HG02970 (cell line): ENCODE results near the gene SULT2B1.

ENCODE experiments used
- ATAC-seq: cut with Tn5 transposase; IDR thresholded peaks from one replicate; pipeline ENCODE4 v1.9.1; 2021; ENCODE audit warnings: mild to moderate bottlenecking, moderate library complexity, moderate number of reproducible peaks; ENCODE audit not compliant: unreplicated experiment, low FRiP score

Gene SULT2B1

GRCh38 chr19:48616491-48617056, 64.6 kb downstream of the SULT2B1 start:
- ATAC-seq: no peak

- no peak for ATAC-seq
Observed at GRCh38 chr19:48617146-48617937, 65.4 kb downstream of the SULT2B1 start.

GRCh38 chr19:48618278-48618915, 66.4 kb downstream of the SULT2B1 start:
- ATAC-seq: no peak

- ATAC-seq: peak; percentile 92
Observed at GRCh38 chr19:48618916-48619691, 67.1 kb downstream of the SULT2B1 start, which contains the start of the genes RPL18 and SPHK2. Gene RPL18, minus strand, starts transcription at chr19:48619178. Its CDS starts 35 bp downstream, at chr19:48619143. Gene SPHK2, plus strand, starts transcription at chr19:48619506. Its CDS starts 1,009 bp downstream, at chr19:48620515.

- no peak for ATAC-seq
Observed at GRCh38 chr19:48619692-48620585, 68.0 kb downstream of the SULT2B1 start.

GRCh38 chr19:48623556-48624066, 71.6 kb downstream of the SULT2B1 start:
- ATAC-seq: no peak

- ATAC-seq: peak; percentile 59
Observed at GRCh38 chr19:48624067-48624594, 72.2 kb downstream of the SULT2B1 start.

GRCh38 chr19:48624791-48625723, 73.1 kb downstream of the SULT2B1 start:
- no peak for ATAC-seq

- no peak for ATAC-seq
Observed at GRCh38 chr19:48625891-48626327, 73.9 kb downstream of the SULT2B1 start.

- ATAC-seq: no peak
Observed at GRCh38 chr19:48627201-48627864, 75.4 kb downstream of the SULT2B1 start.

GRCh38 chr19:48627865-48628314, 75.9 kb downstream of the SULT2B1 start:
- ATAC-seq: no peak

GRCh38 chr19:48628486-48629296, 76.7 kb downstream of the SULT2B1 start:
- ATAC-seq: no peak

- no peak for ATAC-seq
Observed at GRCh38 chr19:48629297-48629598, 77.3 kb downstream of the SULT2B1 start.

- ATAC-seq: no peak
Observed at GRCh38 chr19:48629599-48630295, 77.8 kb downstream of the SULT2B1 start.

GRCh38 chr19:48630296-48631063, 78.5 kb downstream of the SULT2B1 start:
- no peak for ATAC-seq
